PC-9 (cell line): ENCODE results near the gene ZDHHC11. TPM values are rescaled to one million over a fixed set of nuclear protein-coding genes. Genes with fewer than 3 reads are reported as not detected.

Experiments
- BruUV-seq: library from RNA; stranded (reverse); fragments of 400-500 nt; replicated peaks from 2 replicates; lab custom pipeline; 2021; lab: Mats Ljungman, UMichigan
- CTCF ChIA-PET: fragments of 300-600 bp; sonication (Branson Sonifier 250); formaldehyde crosslinking; loops from one replicate; lab custom pipeline; 2022; ENCODE audit warnings: antibody characterized with exemption; lab: Charles Lee
- POLR2A ChIA-PET: fragments of 300-600 bp; sonication (Branson Sonifier 250); formaldehyde crosslinking; loops from one replicate; lab custom pipeline; 2022; ENCODE audit warnings: antibody characterized with exemption; ENCODE audit not compliant: unreplicated experiment; lab: Charles Lee
- DNase-seq, 2 experiments: peaks; one replicate each; pipeline versions ENCODE4 v3.0.0 to v3.0.0-alpha.2; 2015 to 2022; ENCODE audit warnings: mixed read lengths in 1 of 2
- H2AFZ ChIP-seq: fragments of 200-600 bp; sonication (generic); 2 replicates; pipeline ENCODE4 v1.8.1; 2017; ENCODE audit warnings: antibody characterized with exemption
- H3F3A ChIP-seq: fragments of 200-600 bp; sonication (generic); 2 replicates; pipeline ENCODE4 v1.8.1; 2017; ENCODE audit warnings: antibody characterized with exemption, mild to moderate bottlenecking, low read depth; ENCODE audit not compliant: insufficient read depth
- H3K27ac ChIP-seq: fragments of 200-600 bp; sonication (generic); 2 replicates; pipeline ENCODE4 v1.6.1; 2016; ENCODE audit warnings: mixed run types
- H3K27me3 ChIP-seq: fragments of 200-600 bp; sonication (generic); 2 replicates; pipeline ENCODE4 v1.6.1; 2016; ENCODE audit warnings: low read depth, mixed run types; ENCODE audit not compliant: insufficient read depth
- H3K36me3 ChIP-seq: fragments of 200-600 bp; sonication (generic); 2 replicates; pipeline ENCODE4 v1.6.1; 2016; ENCODE audit warnings: low read depth, mixed run types
- H3K4me1 ChIP-seq: fragments of 200-600 bp; sonication (generic); replicated peaks from 2 replicates; pipeline ENCODE4 v1.6.1; 2016; ENCODE audit warnings: mixed run types; ENCODE audit not compliant: insufficient read depth
- H3K4me2 ChIP-seq: fragments of 200-600 bp; sonication (generic); 2 replicates; pipeline ENCODE4 v1.6.1; 2017; ENCODE audit warnings: mixed run types
- H3K4me3 ChIP-seq: fragments of 200-600 bp; sonication (generic); 2 replicates; pipeline ENCODE4 v1.6.1; 2016; ENCODE audit warnings: mixed run types
- H3K79me2 ChIP-seq: fragments of 200-600 bp; sonication (generic); 2 replicates; pipeline ENCODE4 v1.6.1; 2017; ENCODE audit warnings: low read depth, mixed run types
- H3K9me2 ChIP-seq: fragments of 200-600 bp; sonication (generic); 2 replicates; pipeline ENCODE4 v1.8.1; 2017; ENCODE audit warnings: mild to moderate bottlenecking; ENCODE audit not compliant: insufficient read depth
- H3K9me3 ChIP-seq: fragments of 200-600 bp; sonication (generic); 2 replicates; pipeline ENCODE4 v1.8.1; 2016; ENCODE audit warnings: low read depth; ENCODE audit not compliant: insufficient read depth
- H4K20me1 ChIP-seq: fragments of 200-600 bp; sonication (generic); 2 replicates; pipeline ENCODE4 v1.8.1; 2017; ENCODE audit not compliant: insufficient read depth
- CTCF ChIP-seq: fragments of 200-600 bp; sonication (generic); conservative IDR thresholded peaks from 2 replicates; pipeline ENCODE4 v1.6.1; 2017; ENCODE audit warnings: mixed run types, antibody characterized with exemption, mild to moderate bottlenecking, moderate library complexity
- EZH2 ChIP-seq: fragments of 200-600 bp; sonication (generic); IDR thresholded peaks from 2 replicates; pipeline ENCODE4 v1.8.0; 2017; ENCODE audit warnings: antibody characterized with exemption, low read depth
- intact Hi-C: fragments of 100-400 bp; cut with micrococcal nuclease; formaldehyde crosslinking; loops from one replicate; pipeline ENCODE4 v1.10.0; 2022; ENCODE audit not compliant: unreplicated experiment
- total RNA-seq: library from RNA; stranded (reverse); gene quantifications from 2 replicates; pipeline ENCODE4 v1.2.3, GENCODE V29; 2021

The ZDHHC11 gene
- total RNA-seq, 1 experiment from 2014 or later: 13.1 TPM

- Histone ChIP-seq H3K4me1 (no peaks in the 10 kb centered on the region), H2AFZ (no peak overlapping the region), H3K9me3 (no peaks in the 10 kb centered on the region), H3F3A (no peaks in the 10 kb centered on the region; the same call in 1 of the 2 replicates), H3K27me3 (no peaks in the 10 kb centered on the region), H4K20me1 (peaks cover 34% of the 10 kb centered on the region), H3K9me2 (no peaks in the 10 kb centered on the region), H3K4me2 (no peak overlapping the region), H3K79me2 (no peaks in the 10 kb centered on the region), H3K4me3 (no peak overlapping the region), H3K36me3 (0 out of 2 replicates have a peak, but pooled peaks cover 3% of the 10 kb centered on the region), H3K27ac (no peak overlapping the region)
- ChIA-PET CTCF (no interaction called here), POLR2A (interaction anchor here (0.8 kb wide), 1 partner anchor 360 kb away, joined by 5 read pairs; no protein-coding TSS in a partner anchor)
- TF ChIP-seq CTCF: no peak
- intact Hi-C loops: no loop called here
- no TSS peak for BruUV-seq
- no peak for DNase-seq
These were observed 11.8 kb upstream of the ZDHHC11 start for GRCh38 chr5:862367-863243.

GRCh38 chr5:861442-862366, 10.9 kb upstream of the ZDHHC11 start:
- ChIA-PET CTCF (interaction anchor here (0.6 kb wide), 1 partner anchor 464 kb away, joined by 4 read pairs; no protein-coding TSS in a partner anchor), POLR2A (no interaction called here)
- H3K9me3 ChIP-seq: no peaks in the 10 kb centered on the region
- no peaks in the 10 kb centered on the region for H3K79me2 ChIP-seq
- TF ChIP-seq CTCF: no peak
- TF ChIP-seq EZH2: no peak
- H3K36me3 ChIP-seq: no peaks in the 10 kb centered on the region
- no peaks in the 10 kb centered on the region for H3K4me1 ChIP-seq
- H3K4me2 ChIP-seq: no peak overlapping the region
- H2AFZ ChIP-seq: no peak overlapping the region
- H3K4me3 ChIP-seq: no peak overlapping the region
- H3K9me2 ChIP-seq: no peaks in the 10 kb centered on the region
- intact Hi-C loops: no loop called here
- H4K20me1 ChIP-seq: peaks cover 32% of the 10 kb centered on the region
- no TSS peak for BruUV-seq
- no peaks in the 10 kb centered on the region for H3K27me3 ChIP-seq
- H3F3A ChIP-seq: peaks cover 1% of the 10 kb centered on the region; the same call in 1 of the 2 replicates
- no peak for DNase-seq
- no peak overlapping the region for H3K27ac ChIP-seq

- POLR2A ChIA-PET: no interaction called here
- no peak for DNase-seq
- no peak overlapping the region for H2AFZ ChIP-seq
- no peaks in the 10 kb centered on the region for H3K9me2 ChIP-seq
- H4K20me1 ChIP-seq: peaks cover 21% of the 10 kb centered on the region
- H3K9me3 ChIP-seq: no peaks in the 10 kb centered on the region
- no peak overlapping the region for H3K27ac ChIP-seq
- H3K79me2 ChIP-seq: no peaks in the 10 kb centered on the region
- CTCF ChIA-PET: interaction anchor here (0.5 kb wide), 1 partner anchor 938 kb away, joined by 3 read pairs; no protein-coding TSS in a partner anchor
- TSS peak; percentile 22 for BruUV-seq
- no peak overlapping the region for H3K4me3 ChIP-seq
- intact Hi-C loops: no loop called here
- H3F3A ChIP-seq: peaks cover 11% of the 10 kb centered on the region; the same call in 1 of the 2 replicates
- TF ChIP-seq EZH2 (no peak), CTCF (no peak)
- H3K4me2 ChIP-seq: no peak overlapping the region
- H3K4me1 ChIP-seq: no peaks in the 10 kb centered on the region
- no peaks in the 10 kb centered on the region for H3K36me3 ChIP-seq
- H3K27me3 ChIP-seq: no peaks in the 10 kb centered on the region
These were observed 9.8 kb upstream of the ZDHHC11 start for GRCh38 chr5:860506-861150.
